ENCODE measurements around the gene VAT1L.

The VAT1L gene

GRCh38 chr16:77858060-77858459 is 69.7 kb downstream of the VAT1L start:
- peaks cover 9% of the 10 kb centered on the region for H3K27me3 Mint-ChIP-seq
- H3K36me3 Mint-ChIP-seq (ENCODE audit: low read depth), result no peaks in the 10 kb centered on the region
- intact Hi-C loops (cut with micrococcal nuclease), result no loop called here
- no peaks in the 10 kb centered on the region for H3K9me3 Mint-ChIP-seq
- no peaks in the 10 kb centered on the region for H3K4me1 Mint-ChIP-seq (ENCODE audit: low read depth)
- no peak overlapping the region for H3K4me3 Mint-ChIP-seq
- H3K27ac Mint-ChIP-seq, result no peak overlapping the region

- no peaks in the 10 kb centered on the region for H3K4me1 Mint-ChIP-seq (ENCODE audit: low read depth)
- no peaks in the 10 kb centered on the region for H3K36me3 Mint-ChIP-seq (ENCODE audit: low read depth)
- H3K4me3 Mint-ChIP-seq, result no peak overlapping the region
- no peak overlapping the region for H3K27ac Mint-ChIP-seq
- H3K27me3 Mint-ChIP-seq, result peaks cover 13% of the 10 kb centered on the region
- intact Hi-C loops (cut with micrococcal nuclease), result no loop called here
- H3K9me3 Mint-ChIP-seq, result no peaks in the 10 kb centered on the region
Measured at GRCh38 chr16:77859493-77860232, 71.3 kb downstream of the VAT1L start.

- peaks cover 13% of the 10 kb centered on the region for H3K27me3 Mint-ChIP-seq
- intact Hi-C loops (cut with micrococcal nuclease), result no loop called here
- no peaks in the 10 kb centered on the region for H3K9me3 Mint-ChIP-seq
- H3K4me1 Mint-ChIP-seq (ENCODE audit: low read depth), result no peaks in the 10 kb centered on the region
- no peak overlapping the region for H3K4me3 Mint-ChIP-seq
- no peaks in the 10 kb centered on the region for H3K36me3 Mint-ChIP-seq (ENCODE audit: low read depth)
- no peak overlapping the region for H3K27ac Mint-ChIP-seq
Measured at GRCh38 chr16:77860953-77861352, 72.6 kb downstream of the VAT1L start.

- Mint-ChIP-seq H3K27ac (no peak overlapping the region), H3K27me3 (peaks cover 7% of the 10 kb centered on the region), H3K9me3 (no peaks in the 10 kb centered on the region), H3K36me3 (ENCODE audit: low read depth) (no peaks in the 10 kb centered on the region), H3K4me1 (ENCODE audit: low read depth) (peaks cover 2% of the 10 kb centered on the region), H3K4me3 (no peak overlapping the region)
- intact Hi-C loops (cut with micrococcal nuclease), result no loop called here
Measured at GRCh38 chr16:77863250-77863649, 74.9 kb downstream of the VAT1L start.

- peaks cover 7% of the 10 kb centered on the region for H3K27me3 Mint-ChIP-seq
- H3K4me3 Mint-ChIP-seq, result no peak overlapping the region
- H3K27ac Mint-ChIP-seq, result no peak overlapping the region
- intact Hi-C loops (cut with micrococcal nuclease), result no loop called here
- no peaks in the 10 kb centered on the region for H3K9me3 Mint-ChIP-seq
- H3K36me3 Mint-ChIP-seq (ENCODE audit: low read depth), result no peaks in the 10 kb centered on the region
- H3K4me1 Mint-ChIP-seq (ENCODE audit: low read depth), result peaks cover 11% of the 10 kb centered on the region
Measured at GRCh38 chr16:77866752-77867151, 78.4 kb downstream of the VAT1L start.

GRCh38 chr16:77868052-77868451 is 79.7 kb downstream of the VAT1L start:
- Mint-ChIP-seq H3K27ac (no peak overlapping the region), H3K4me3 (no peak overlapping the region), H3K4me1 (ENCODE audit: low read depth) (peaks cover 11% of the 10 kb centered on the region), H3K27me3 (peaks cover 7% of the 10 kb centered on the region), H3K9me3 (no peaks in the 10 kb centered on the region), H3K36me3 (ENCODE audit: low read depth) (no peaks in the 10 kb centered on the region)
- intact Hi-C loops (cut with micrococcal nuclease), result no loop called here

GRCh38 chr16:77868478-77868877 is 80.1 kb downstream of the VAT1L start:
- Mint-ChIP-seq H3K36me3 (ENCODE audit: low read depth) (no peaks in the 10 kb centered on the region), H3K27me3 (peaks cover 5% of the 10 kb centered on the region), H3K4me3 (no peak overlapping the region), H3K9me3 (no peaks in the 10 kb centered on the region), H3K27ac (no peak overlapping the region), H3K4me1 (ENCODE audit: low read depth) (peaks cover 11% of the 10 kb centered on the region)
- intact Hi-C loops (cut with micrococcal nuclease), result no loop called here

GRCh38 chr16:77869997-77870813 is 81.8 kb downstream of the VAT1L start:
- no peak overlapping the region for H3K4me3 Mint-ChIP-seq
- peaks cover 11% of the 10 kb centered on the region for H3K4me1 Mint-ChIP-seq (ENCODE audit: low read depth)
- H3K36me3 Mint-ChIP-seq (ENCODE audit: low read depth), result no peaks in the 10 kb centered on the region
- H3K27ac Mint-ChIP-seq, result no peak overlapping the region
- peaks cover 2% of the 10 kb centered on the region for H3K27me3 Mint-ChIP-seq
- no peaks in the 10 kb centered on the region for H3K9me3 Mint-ChIP-seq
- intact Hi-C loops (cut with micrococcal nuclease), result no loop called here

- no peaks in the 10 kb centered on the region for H3K36me3 Mint-ChIP-seq (ENCODE audit: low read depth)
- H3K4me3 Mint-ChIP-seq, result no peak overlapping the region
- intact Hi-C loops (cut with micrococcal nuclease), result no loop called here
- no peaks in the 10 kb centered on the region for H3K9me3 Mint-ChIP-seq
- peaks cover 11% of the 10 kb centered on the region for H3K4me1 Mint-ChIP-seq (ENCODE audit: low read depth)
- H3K27ac Mint-ChIP-seq, result no peak overlapping the region
- no peaks in the 10 kb centered on the region for H3K27me3 Mint-ChIP-seq
Measured at GRCh38 chr16:77871932-77872331, 83.6 kb downstream of the VAT1L start.

- Mint-ChIP-seq H3K4me1 (ENCODE audit: low read depth) (peaks cover 11% of the 10 kb centered on the region), H3K27ac (no peak overlapping the region), H3K36me3 (ENCODE audit: low read depth) (no peaks in the 10 kb centered on the region), H3K9me3 (no peaks in the 10 kb centered on the region), H3K27me3 (no peaks in the 10 kb centered on the region), H3K4me3 (no peak overlapping the region)
- intact Hi-C loops (cut with micrococcal nuclease), result no loop called here
Measured at GRCh38 chr16:77873066-77873465, 84.7 kb downstream of the VAT1L start.

- Mint-ChIP-seq H3K27ac (no peak overlapping the region), H3K27me3 (peaks cover 3% of the 10 kb centered on the region), H3K4me3 (no peak overlapping the region), H3K9me3 (no peaks in the 10 kb centered on the region), H3K36me3 (ENCODE audit: low read depth) (no peaks in the 10 kb centered on the region), H3K4me1 (ENCODE audit: low read depth) (no peaks in the 10 kb centered on the region)
- intact Hi-C loops (cut with micrococcal nuclease), result no loop called here
Measured at GRCh38 chr16:77874347-77874746, 86.0 kb downstream of the VAT1L start.

GRCh38 chr16:77876776-77877175 is 88.4 kb downstream of the VAT1L start:
- Mint-ChIP-seq H3K4me3 (no peak overlapping the region), H3K4me1 (ENCODE audit: low read depth) (no peaks in the 10 kb centered on the region), H3K36me3 (ENCODE audit: low read depth) (no peaks in the 10 kb centered on the region), H3K27me3 (peaks cover 3% of the 10 kb centered on the region), H3K9me3 (no peaks in the 10 kb centered on the region), H3K27ac (no peak overlapping the region)
- intact Hi-C loops (cut with micrococcal nuclease), result no loop called here

GRCh38 chr16:77877712-77878347 is 89.5 kb downstream of the VAT1L start:
- no peaks in the 10 kb centered on the region for H3K4me1 Mint-ChIP-seq (ENCODE audit: low read depth)
- H3K27ac Mint-ChIP-seq, result no peak overlapping the region
- H3K27me3 Mint-ChIP-seq, result peaks cover 3% of the 10 kb centered on the region
- no peaks in the 10 kb centered on the region for H3K36me3 Mint-ChIP-seq (ENCODE audit: low read depth)
- no peaks in the 10 kb centered on the region for H3K9me3 Mint-ChIP-seq
- intact Hi-C loops (cut with micrococcal nuclease), result no loop called here
- H3K4me3 Mint-ChIP-seq, result no peak overlapping the region

- Mint-ChIP-seq H3K4me3 (no peak overlapping the region), H3K36me3 (ENCODE audit: low read depth) (no peaks in the 10 kb centered on the region), H3K27ac (no peak overlapping the region), H3K9me3 (no peaks in the 10 kb centered on the region), H3K4me1 (ENCODE audit: low read depth) (no peaks in the 10 kb centered on the region), H3K27me3 (peaks cover 6% of the 10 kb centered on the region)
- intact Hi-C loops (cut with micrococcal nuclease), result no loop called here
Measured at GRCh38 chr16:77881355-77882030, 93.1 kb downstream of the VAT1L start.

Data from dendritic cell treated with granulocyte-macrophage colony-stimulating factor and Interleukin-4, amounts not matched to agents 40 ng/mL and 50 ng/mL, for 4 days (primary cell).